ENCODE measurements around the gene TRMT10C.
A peak's percentile ranks its signal among the peaks of the same experiment; 100 is the strongest.
"Not testable (repeated sequence)": the region's sequence is repeated elsewhere in the genome, so short reads cannot be mapped to it uniquely, and the experiment has no call there.

TRMT10C gene

GRCh38 chr3:101561630-101562328 lies at the start of gene TRMT10C:
TRMT10C (plus strand) TSS chr3:101561868; CDS start chr3:101564782, 2,914 bp downstream.
- DNase-seq (ENCODE audit: low read depth in 2 of 2): peak; percentile 82

- peak in 1 of 2 donors; percentile 2 for DNase-seq (ENCODE audit: low read depth in 2 of 2)
These were observed 49.3 kb upstream of the TRMT10C start for GRCh38 chr3:101512396-101512645.

GRCh38 chr3:101512646-101513418 lies 48.8 kb upstream of the TRMT10C start, which contains the start of gene SENP7:
SENP7 (minus strand) TSS chr3:101513212; CDS start chr3:101513130, 82 bp downstream.
- peak; percentile 63 to 67 for DNase-seq (ENCODE audit: low read depth in 2 of 2)

GRCh38 chr3:101513419-101513986 lies 48.2 kb upstream of the TRMT10C start:
- DNase-seq (ENCODE audit: low read depth in 2 of 2): no peak

GRCh38 chr3:101518421-101518871 lies 43.2 kb upstream of the TRMT10C start:
- peak; percentile 6 to 25 for DNase-seq (ENCODE audit: low read depth in 2 of 2)

- no peak for DNase-seq (ENCODE audit: low read depth in 2 of 2)
These were observed 41.8 kb upstream of the TRMT10C start for GRCh38 chr3:101519685-101520365.

- no peak for DNase-seq (ENCODE audit: low read depth in 2 of 2)
These were observed 40.4 kb upstream of the TRMT10C start for GRCh38 chr3:101521211-101521701.

GRCh38 chr3:101527441-101527840 lies 34.2 kb upstream of the TRMT10C start:
- DNase-seq (ENCODE audit: low read depth in 2 of 2): no peak

- DNase-seq (ENCODE audit: low read depth in 2 of 2): no peak
These were observed 33.8 kb upstream of the TRMT10C start for GRCh38 chr3:101527906-101528305.

GRCh38 chr3:101529816-101530685 lies 31.6 kb upstream of the TRMT10C start:
- no peak for DNase-seq (ENCODE audit: low read depth in 2 of 2)

GRCh38 chr3:101530686-101531047 lies 31.0 kb upstream of the TRMT10C start:
- no peak for DNase-seq (ENCODE audit: low read depth in 2 of 2)

- DNase-seq (ENCODE audit: low read depth in 2 of 2): no peak
These were observed 30.1 kb upstream of the TRMT10C start for GRCh38 chr3:101531473-101532086.

- no peak for DNase-seq (ENCODE audit: low read depth in 2 of 2)
These were observed 28.7 kb upstream of the TRMT10C start for GRCh38 chr3:101532783-101533602.

GRCh38 chr3:101533603-101533968 lies 28.1 kb upstream of the TRMT10C start:
- no peak for DNase-seq (ENCODE audit: low read depth in 2 of 2)

- no peak for DNase-seq (ENCODE audit: low read depth in 2 of 2)
These were observed 26.4 kb upstream of the TRMT10C start for GRCh38 chr3:101535221-101535620.

- DNase-seq (ENCODE audit: low read depth in 2 of 2): no peak
These were observed 25.4 kb upstream of the TRMT10C start for GRCh38 chr3:101536266-101536665.

- not testable (repeated sequence) for DNase-seq (ENCODE audit: low read depth in 2 of 2)
These were observed 24.7 kb upstream of the TRMT10C start for GRCh38 chr3:101536955-101537354.

GRCh38 chr3:101542957-101543356 lies 18.7 kb upstream of the TRMT10C start:
- no peak for DNase-seq (ENCODE audit: low read depth in 2 of 2)

- no peak for DNase-seq (ENCODE audit: low read depth in 2 of 2)
These were observed 17.4 kb upstream of the TRMT10C start for GRCh38 chr3:101544161-101544850.

Data from activated CD4-positive, alpha-beta T cell treated with anti-CD3 and anti-CD28 coated beads for 24 hours (primary cell).